Choroid plexus epithelial cell (primary cell): ENCODE results near the gene SRRM4.

Experiments
- DNase-seq: peaks from one replicate; pipeline ENCODE4 v3.0.0-alpha.2; 2010; ENCODE audit warnings: low read depth
- H3K4me3 ChIP-seq: 2 replicates; pipeline ENCODE4 v1.5.1; 2011; ENCODE audit warnings: low read depth, mild to moderate bottlenecking, control low read depth, low read length, moderate library complexity
- TF ChIP-seq, protein P1 (sequence below): conservative IDR thresholded peaks from 2 replicates; pipeline ENCODE4 v1.5.1; 2011; ENCODE audit warnings: low read depth, mild to moderate bottlenecking, control low read depth, inconsistent platforms, low read length, moderate library complexity

Gene SRRM4

DNA sequence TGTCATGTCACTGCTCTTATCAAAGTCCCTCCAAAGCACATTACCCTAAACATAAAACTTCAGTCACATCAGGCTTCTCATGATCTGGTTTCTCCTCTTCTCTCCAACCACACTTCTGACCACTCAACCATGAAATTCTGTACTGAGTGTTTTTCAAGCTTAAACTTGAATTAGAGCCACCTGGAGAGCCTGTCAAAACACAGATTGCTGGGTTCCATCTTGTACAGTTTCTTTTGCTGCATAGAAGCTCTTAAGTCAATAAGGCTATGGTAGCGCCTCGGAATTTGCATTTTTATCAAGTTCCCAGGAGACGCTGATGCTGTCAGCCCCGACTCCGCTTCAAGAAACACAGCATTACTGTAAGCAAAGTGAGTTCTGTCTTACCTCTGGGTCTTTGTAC, 16.4 kb upstream of the SRRM4 start:
- no peak overlapping the region for H3K4me3 ChIP-seq
- TF ChIP-seq, protein P1, sequence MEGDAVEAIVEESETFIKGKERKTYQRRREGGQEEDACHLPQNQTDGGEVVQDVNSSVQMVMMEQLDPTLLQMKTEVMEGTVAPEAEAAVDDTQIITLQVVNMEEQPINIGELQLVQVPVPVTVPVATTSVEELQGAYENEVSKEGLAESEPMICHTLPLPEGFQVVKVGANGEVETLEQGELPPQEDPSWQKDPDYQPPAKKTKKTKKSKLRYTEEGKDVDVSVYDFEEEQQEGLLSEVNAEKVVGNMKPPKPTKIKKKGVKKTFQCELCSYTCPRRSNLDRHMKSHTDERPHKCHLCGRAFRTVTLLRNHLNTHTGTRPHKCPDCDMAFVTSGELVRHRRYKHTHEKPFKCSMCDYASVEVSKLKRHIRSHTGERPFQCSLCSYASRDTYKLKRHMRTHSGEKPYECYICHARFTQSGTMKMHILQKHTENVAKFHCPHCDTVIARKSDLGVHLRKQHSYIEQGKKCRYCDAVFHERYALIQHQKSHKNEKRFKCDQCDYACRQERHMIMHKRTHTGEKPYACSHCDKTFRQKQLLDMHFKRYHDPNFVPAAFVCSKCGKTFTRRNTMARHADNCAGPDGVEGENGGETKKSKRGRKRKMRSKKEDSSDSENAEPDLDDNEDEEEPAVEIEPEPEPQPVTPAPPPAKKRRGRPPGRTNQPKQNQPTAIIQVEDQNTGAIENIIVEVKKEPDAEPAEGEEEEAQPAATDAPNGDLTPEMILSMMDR = no peak
- DNase-seq = no peak

GRCh38 chr12:118970856-118971255, 10.5 kb upstream of the SRRM4 start:
- TF ChIP-seq, protein P1 = no peak
- no peak for DNase-seq
- H3K4me3 ChIP-seq = no peak overlapping the region

DNA sequence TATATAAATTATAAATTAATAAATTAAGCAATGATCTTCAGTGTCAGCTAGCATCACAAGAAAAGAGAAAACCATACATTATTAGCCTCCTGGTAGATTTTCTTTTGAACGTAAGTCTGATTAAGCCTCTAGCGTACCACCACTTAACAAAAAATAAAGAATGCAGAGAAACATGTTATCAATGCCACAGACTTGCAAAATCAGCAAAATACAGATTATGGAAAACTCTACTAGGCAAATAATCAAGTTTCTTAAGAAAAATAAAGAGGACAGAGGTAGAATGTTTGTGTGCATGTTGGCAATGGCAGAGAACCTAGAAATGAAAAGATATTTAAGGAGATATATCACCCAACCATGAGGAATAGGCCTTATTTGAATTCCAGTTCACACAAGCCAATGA, 8.4 kb upstream of the SRRM4 start:
- TF ChIP-seq, protein P1 = no peak
- H3K4me3 ChIP-seq = no peak overlapping the region
- no peak for DNase-seq

- H3K4me3 ChIP-seq = no peak overlapping the region
- TF ChIP-seq, protein P1 = peak; percentile 61
- DNase-seq = peak; percentile 32
Measured at GRCh38 chr12:118979763-118980406, 1.5 kb upstream of the SRRM4 start.

DNA sequence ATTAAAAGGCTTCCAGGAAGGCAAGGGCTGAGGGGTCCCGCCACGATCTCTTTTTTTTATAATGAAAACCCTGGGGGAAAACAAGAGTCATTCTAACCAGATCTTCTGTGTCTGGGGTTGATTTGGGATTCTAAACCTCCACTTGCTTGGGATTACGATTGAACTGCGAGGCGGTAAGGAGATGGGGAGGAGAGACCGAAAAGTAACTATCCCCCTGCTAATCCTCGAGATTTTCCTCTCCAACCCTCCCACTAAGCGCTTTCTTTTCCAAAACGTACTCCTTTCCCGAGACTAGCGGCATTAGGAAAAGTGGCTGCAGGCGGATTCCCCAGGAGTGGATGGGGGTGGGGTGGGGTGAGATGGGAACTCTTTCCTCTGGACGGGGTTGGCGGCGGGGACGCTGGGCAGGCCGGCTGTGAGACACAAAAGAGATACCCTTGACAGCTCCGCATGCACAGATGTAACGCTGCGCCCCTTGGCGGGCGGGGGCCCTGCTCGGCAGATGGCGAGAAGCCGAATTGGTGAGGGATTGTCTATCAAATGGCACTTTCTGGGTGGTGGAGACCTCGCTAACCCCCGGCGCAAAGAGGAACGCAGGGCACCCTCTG, 830 bp upstream of the SRRM4 start:
- no peak for DNase-seq
- TF ChIP-seq, protein P1 = no peak
- H3K4me3 ChIP-seq = no peak overlapping the region

DNA sequence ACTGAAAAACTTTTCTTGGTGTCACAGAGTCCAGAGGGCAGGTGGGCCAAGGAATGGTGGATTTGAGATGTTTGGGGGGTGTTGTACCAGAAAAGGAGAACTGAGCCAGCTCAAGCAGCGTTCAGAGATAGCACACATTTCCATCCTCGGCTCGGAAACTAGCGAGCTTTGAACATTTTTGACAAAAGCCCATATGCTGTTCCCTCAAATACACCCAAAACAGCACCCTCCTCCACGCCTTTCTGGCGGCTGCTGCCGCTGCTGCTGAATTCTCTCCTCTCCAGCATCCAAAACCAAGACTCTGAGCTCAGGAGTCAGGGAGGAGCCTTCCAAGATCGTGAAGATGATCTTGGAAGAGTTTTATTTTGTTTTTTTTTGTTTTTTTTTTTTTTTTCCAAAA, 961 bp downstream of the SRRM4 start:
- H3K4me3 ChIP-seq = no peak overlapping the region
- no peak for DNase-seq
- TF ChIP-seq, protein P1 = no peak
